ENCODE data around the gene KRTAP4-4. TPM values are rescaled to one million over a fixed set of nuclear protein-coding genes. Genes with fewer than 3 reads are reported as not detected.
"Not testable (repeated sequence)": the region's sequence is repeated elsewhere in the genome, so short reads cannot be mapped to it uniquely, and the experiment has no call there.

KRTAP4-4 gene
- total and polyA plus RNA-seq, 3 donors from 2014 or later, result not detected

- intact Hi-C loops (cut with DNase I; ENCODE audit: low total_unique reads), result no loop called here
- Histone ChIP-seq H3K4me3 (no peak overlapping the region), H3K27ac (no peak overlapping the region), H3K27me3 (no peaks in the 10 kb centered on the region), H3K9me3 (no peaks in the 10 kb centered on the region), H3K4me1 (no peaks in the 10 kb centered on the region), H3K36me3 (ENCODE audit: low read depth, missing control alignments) (no peaks in the 10 kb centered on the region)
- 78 to 84% methylated on average over 6 to 7 of the region's 7 CpGs for WGBS, 2 donors
- no peak for TF ChIP-seq CTCF (IDR thresholded peaks at IDR 0.05)
- TF ChIP-seq POLR2A (IDR thresholded peaks at IDR 0.05), result no peak
- DNase-seq, result no peak
Measured at GRCh38 chr17:41167561-41167960, 7.0 kb upstream of the KRTAP4-4 start.

GRCh38 chr17:41163828-41164227 lies 3.3 kb upstream of the KRTAP4-4 start:
- no peaks in the 10 kb centered on the region for H3K4me1 ChIP-seq
- no peak overlapping the region for H3K4me3 ChIP-seq
- TF ChIP-seq POLR2A (IDR thresholded peaks at IDR 0.05), result no peak
- TF ChIP-seq CTCF (IDR thresholded peaks at IDR 0.05), result no peak
- no peak overlapping the region for H3K27ac ChIP-seq
- intact Hi-C loops (cut with DNase I; ENCODE audit: low total_unique reads), result no loop called here
- 81 to 83% methylated on average over 7 of the region's 7 CpGs for WGBS, 2 donors
- no peaks in the 10 kb centered on the region for H3K9me3 ChIP-seq
- H3K27me3 ChIP-seq, result no peaks in the 10 kb centered on the region
- DNase-seq, result no peak
- no peaks in the 10 kb centered on the region for H3K36me3 ChIP-seq (ENCODE audit: low read depth, missing control alignments)

GRCh38 chr17:41160190-41160589 lies 358 bp downstream of the KRTAP4-4 start:
- H3K27ac ChIP-seq; DNase-seq; intact Hi-C loops (cut with DNase I; ENCODE audit: low total_unique reads); H3K36me3 ChIP-seq (ENCODE audit: low read depth, missing control alignments); H3K4me1 ChIP-seq; H3K9me3 ChIP-seq; H3K4me3 ChIP-seq; H3K27me3 ChIP-seq: not testable (repeated sequence)
- 93% methylated on average over 3 of the region's 3 CpGs; no CpG with 5 or more reads in 1 of the 2 donors for WGBS, 2 donors

GRCh38 chr17:41153856-41154255 lies 6.7 kb downstream of the KRTAP4-4 start:
- whole genome bisulfite sequencing, 2 donors, result 18 to 38% methylated on average over 2 of the region's 2 CpGs
- peak; percentile 41 for DNase-seq
- intact Hi-C loops (cut with DNase I; ENCODE audit: low total_unique reads), result no loop called here
- H3K27ac ChIP-seq, result no peak overlapping the region
- H3K4me1 ChIP-seq, result no peaks in the 10 kb centered on the region
- H3K9me3 ChIP-seq, result no peaks in the 10 kb centered on the region
- no peak overlapping the region for H3K4me3 ChIP-seq
- H3K27me3 ChIP-seq, result no peaks in the 10 kb centered on the region
- no peaks in the 10 kb centered on the region for H3K36me3 ChIP-seq (ENCODE audit: low read depth, missing control alignments)
- no peak for TF ChIP-seq POLR2A (IDR thresholded peaks at IDR 0.05)
- TF ChIP-seq CTCF (IDR thresholded peaks at IDR 0.05), result no peak

- WGBS, 2 donors, result 69 to 75% methylated on average over 2 of the region's 2 CpGs
- TF ChIP-seq POLR2A (IDR thresholded peaks at IDR 0.05) (no peak), CTCF (IDR thresholded peaks at IDR 0.05) (no peak)
- H3K9me3 ChIP-seq, result no peaks in the 10 kb centered on the region
- H3K27ac ChIP-seq, result no peak overlapping the region
- H3K27me3 ChIP-seq, result no peaks in the 10 kb centered on the region
- no peaks in the 10 kb centered on the region for H3K4me1 ChIP-seq
- no peak overlapping the region for H3K4me3 ChIP-seq
- H3K36me3 ChIP-seq (ENCODE audit: low read depth, missing control alignments), result no peaks in the 10 kb centered on the region
- no peak for DNase-seq
- intact Hi-C loops (cut with DNase I; ENCODE audit: low total_unique reads), result no loop called here
Measured at GRCh38 chr17:41151525-41151924, 9.0 kb downstream of the KRTAP4-4 start.

Measured in testis (tissue), 3 donors.